Mesothelial cell of epicardium (in vitro differentiated cells): ENCODE results near the gene PCBD1. TPM values are rescaled to one million over a fixed set of nuclear protein-coding genes. Genes with fewer than 3 reads are reported as not detected.
A peak's percentile ranks its signal among the peaks of the same experiment; 100 is the strongest.

Source experiments
- DNase-seq, 2 experiments: peaks; one replicate each; pipeline ENCODE4 v3.0.0; 2021; ENCODE audit warnings: low spot score in 2 of 2; ENCODE audit not compliant: unreplicated experiment in 2 of 2
- H3K27ac Mint-ChIP-seq: 2 replicates; pipeline ENCODE4 v1.8.0; 2021; ENCODE audit warnings: mixed read lengths
- H3K27me3 Mint-ChIP-seq: 2 replicates; pipeline ENCODE4 v1.8.0; 2021; ENCODE audit warnings: low read depth, mixed read lengths
- H3K36me3 Mint-ChIP-seq: 2 replicates; pipeline ENCODE4 v1.8.0; 2021; ENCODE audit warnings: mixed read lengths
- H3K4me1 Mint-ChIP-seq: 2 replicates; pipeline ENCODE4 v1.8.0; 2021; ENCODE audit warnings: mixed read lengths
- H3K4me3 Mint-ChIP-seq: 2 replicates; pipeline ENCODE4 v1.8.0; 2021; ENCODE audit warnings: mild to moderate bottlenecking, moderate library complexity, mixed read lengths
- H3K9me3 Mint-ChIP-seq: 2 replicates; pipeline ENCODE4 v1.8.0; 2021; ENCODE audit warnings: mixed read lengths
- total RNA-seq: library from RNA; stranded (reverse); gene quantifications from 3 replicates; pipeline ENCODE4 v1.2.1, GENCODE V29; 2021
- TF ChIP-seq, protein P1 (sequence below): fragments of 200-600 bp; sonication (generic); IDR thresholded peaks from one replicate; pipeline ENCODE4 v1.5.0; 2021; ENCODE audit warnings: antibody characterized with exemption; ENCODE audit not compliant: unreplicated experiment

Gene PCBD1
- total RNA-seq, 1 donor from 2014 or later: 50.5 TPM

DNA sequence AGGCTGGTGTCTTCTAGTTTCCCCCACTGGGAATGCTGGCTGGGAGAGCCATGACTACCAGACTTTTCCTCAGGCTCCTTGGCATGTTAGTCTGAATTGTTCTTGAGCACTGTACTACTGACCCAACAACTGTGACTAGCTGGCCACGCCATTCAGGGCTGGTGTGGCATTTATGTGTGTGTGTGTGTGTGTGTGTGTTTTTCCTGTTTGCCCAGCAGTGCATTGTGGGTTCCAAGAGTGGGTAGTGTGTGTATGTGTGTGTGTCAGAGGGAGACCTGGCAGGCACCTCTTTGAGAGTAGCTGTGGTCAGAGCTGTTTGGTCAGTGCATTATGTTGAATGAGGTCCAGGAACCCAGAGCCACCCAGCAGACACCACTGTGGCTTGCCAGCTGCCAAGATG, 9.2 kb downstream of the PCBD1 start:
- no peaks in the 10 kb centered on the region for H3K4me1 Mint-ChIP-seq

DNA sequence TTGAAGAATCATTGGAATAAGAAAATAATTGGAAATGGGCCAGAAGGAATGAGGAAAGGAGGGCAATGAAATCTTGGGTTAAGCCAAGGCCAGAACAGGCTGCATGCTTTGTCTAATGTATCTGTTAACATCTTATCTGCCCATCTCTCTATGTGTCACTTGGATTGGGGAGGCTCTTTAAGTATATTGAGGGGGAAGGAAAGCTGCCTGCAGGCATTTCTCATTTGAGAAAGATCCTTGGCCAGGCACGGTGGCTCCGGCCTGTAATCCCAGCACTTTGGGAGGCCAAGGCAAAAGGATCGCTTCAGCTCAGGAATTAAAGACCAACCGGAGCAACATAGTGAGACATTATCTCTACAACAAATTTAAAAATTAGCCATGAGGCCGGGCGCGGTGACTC, 14.3 kb downstream of the PCBD1 start:
- no peaks in the 10 kb centered on the region for H3K9me3 Mint-ChIP-seq
- TF ChIP-seq, protein P1, sequence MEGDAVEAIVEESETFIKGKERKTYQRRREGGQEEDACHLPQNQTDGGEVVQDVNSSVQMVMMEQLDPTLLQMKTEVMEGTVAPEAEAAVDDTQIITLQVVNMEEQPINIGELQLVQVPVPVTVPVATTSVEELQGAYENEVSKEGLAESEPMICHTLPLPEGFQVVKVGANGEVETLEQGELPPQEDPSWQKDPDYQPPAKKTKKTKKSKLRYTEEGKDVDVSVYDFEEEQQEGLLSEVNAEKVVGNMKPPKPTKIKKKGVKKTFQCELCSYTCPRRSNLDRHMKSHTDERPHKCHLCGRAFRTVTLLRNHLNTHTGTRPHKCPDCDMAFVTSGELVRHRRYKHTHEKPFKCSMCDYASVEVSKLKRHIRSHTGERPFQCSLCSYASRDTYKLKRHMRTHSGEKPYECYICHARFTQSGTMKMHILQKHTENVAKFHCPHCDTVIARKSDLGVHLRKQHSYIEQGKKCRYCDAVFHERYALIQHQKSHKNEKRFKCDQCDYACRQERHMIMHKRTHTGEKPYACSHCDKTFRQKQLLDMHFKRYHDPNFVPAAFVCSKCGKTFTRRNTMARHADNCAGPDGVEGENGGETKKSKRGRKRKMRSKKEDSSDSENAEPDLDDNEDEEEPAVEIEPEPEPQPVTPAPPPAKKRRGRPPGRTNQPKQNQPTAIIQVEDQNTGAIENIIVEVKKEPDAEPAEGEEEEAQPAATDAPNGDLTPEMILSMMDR: no peak
- H3K4me3 Mint-ChIP-seq: no peak overlapping the region
- no peaks in the 10 kb centered on the region for H3K27me3 Mint-ChIP-seq
- peaks cover 51% of the 10 kb centered on the region for H3K36me3 Mint-ChIP-seq
- no peak for DNase-seq
- no peak overlapping the region for H3K27ac Mint-ChIP-seq
- peaks cover 4% of the 10 kb centered on the region for H3K4me1 Mint-ChIP-seq

More for the DNA sequence above, 9.2 kb downstream of the PCBD1 start:
- Mint-ChIP-seq H3K36me3 (peaks cover 33% of the 10 kb centered on the region), H3K9me3 (no peaks in the 10 kb centered on the region), H3K27me3 (no peaks in the 10 kb centered on the region), H3K4me3 (no peak overlapping the region), H3K27ac (no peak overlapping the region)
- DNase-seq: no peak
- TF ChIP-seq, protein P1: no peak

DNA sequence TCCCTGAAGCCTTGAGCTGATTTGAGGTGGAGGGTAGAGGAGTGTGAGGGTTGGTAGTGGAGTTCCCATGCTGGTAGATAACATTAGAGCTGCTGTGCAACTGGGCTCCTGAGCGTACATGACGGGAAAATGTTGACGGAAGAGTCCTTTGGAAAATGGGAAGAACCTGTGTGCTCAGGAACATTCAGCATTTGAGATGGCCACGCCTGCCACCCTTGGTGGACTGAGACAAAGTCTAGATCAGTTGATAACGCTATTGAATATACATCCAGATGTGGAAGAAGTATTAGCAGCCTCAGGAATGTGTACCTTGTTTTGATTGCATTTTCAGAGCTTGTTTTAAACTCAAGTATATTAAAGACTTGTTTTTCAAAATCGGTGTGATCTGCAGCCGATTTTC, 16.1 kb downstream of the PCBD1 start:
- TF ChIP-seq, protein P1: no peak
- no peaks in the 10 kb centered on the region for H3K27me3 Mint-ChIP-seq
- H3K4me3 Mint-ChIP-seq: no peak overlapping the region
- peaks cover 4% of the 10 kb centered on the region for H3K4me1 Mint-ChIP-seq
- no peaks in the 10 kb centered on the region for H3K9me3 Mint-ChIP-seq
- no peak for DNase-seq
- no peak overlapping the region for H3K27ac Mint-ChIP-seq
- peaks cover 52% of the 10 kb centered on the region for H3K36me3 Mint-ChIP-seq

DNA sequence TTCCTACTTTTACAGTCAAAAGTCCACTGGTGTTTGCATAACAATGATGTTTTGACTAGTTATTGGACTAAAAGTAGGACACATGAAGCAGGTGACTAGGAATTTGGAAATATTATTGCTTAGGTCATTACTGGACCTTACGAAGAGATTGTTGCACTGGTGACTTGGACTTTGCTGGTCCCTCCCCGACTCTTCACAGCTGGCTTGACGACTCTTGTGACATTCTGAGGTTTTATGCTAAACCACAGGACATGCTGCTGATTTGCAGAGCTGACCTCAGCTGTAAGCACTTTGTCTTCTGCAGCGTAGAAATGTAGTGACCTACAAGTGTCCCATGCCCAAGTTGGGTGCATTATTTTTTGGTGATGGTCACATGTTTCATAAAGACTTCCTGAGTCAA, 21.9 kb downstream of the PCBD1 start:
- Mint-ChIP-seq H3K4me3 (no peak overlapping the region), H3K27me3 (no peaks in the 10 kb centered on the region), H3K4me1 (peaks cover 2% of the 10 kb centered on the region), H3K9me3 (no peaks in the 10 kb centered on the region), H3K36me3 (peaks cover 42% of the 10 kb centered on the region), H3K27ac (no peak overlapping the region)
- TF ChIP-seq, protein P1: no peak
- DNase-seq: no peak

DNA sequence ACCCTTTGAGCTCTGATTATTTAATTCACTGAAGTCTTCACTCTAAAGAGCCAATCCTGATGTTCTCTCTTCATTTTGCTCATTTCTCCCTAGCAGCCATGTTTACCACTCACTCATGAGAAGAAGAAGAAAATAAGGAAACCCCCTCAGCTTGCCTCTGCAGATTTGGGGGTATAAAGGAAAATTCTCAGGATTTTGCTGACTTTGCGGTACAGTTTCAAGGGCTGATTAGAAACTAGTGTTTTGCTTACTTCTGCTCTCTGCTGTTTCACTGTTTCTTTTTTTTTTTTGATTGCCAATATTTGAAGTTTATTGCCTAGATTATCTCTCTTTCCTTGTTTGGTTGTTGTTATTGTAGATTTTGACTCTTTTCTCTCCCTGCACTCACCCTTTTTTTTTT, 23.4 kb downstream of the PCBD1 start:
- no peak overlapping the region for H3K4me3 Mint-ChIP-seq

More for the DNA sequence above, 23.4 kb downstream of the PCBD1 start:
- Mint-ChIP-seq H3K36me3 (peaks cover 48% of the 10 kb centered on the region), H3K27me3 (no peaks in the 10 kb centered on the region), H3K27ac (peak overlapping the region; percentile 54), H3K4me1 (peaks cover 2% of the 10 kb centered on the region), H3K9me3 (no peaks in the 10 kb centered on the region)
- TF ChIP-seq, protein P1: no peak
- no peak for DNase-seq
